Small intestine (tissue), 7 donors: Measurements from ENCODE around the gene MFRP. TPM values are rescaled to one million over a fixed set of nuclear protein-coding genes. Genes with fewer than 3 reads are reported as not detected.
A peak's percentile ranks its signal among the peaks of the same experiment; 100 is the strongest.

Experiments used
- DNase-seq, 2 donors: peaks; one replicate each; pipeline versions ENCODE4 v3.0.0 to v3.0.0-alpha.2; 2013
- FAIRE-seq: peaks from 2 replicates; lab custom pipeline; 2012; peaks lifted over from hg19 to GRCh38; lab: Jason Lieb, UNC
- H3K27ac ChIP-seq, 3 donors: one replicate each; pipeline ENCODE4 v1.5.1; 2013; ENCODE audit warnings: low read length in 2 of 3, mild to moderate bottlenecking in 2 of 3, control low read depth in 1 of 3, inconsistent platforms in 1 of 3, low read depth in 1 of 3, moderate library complexity in 1 of 3
- H3K27me3 ChIP-seq, 3 donors: one replicate each; pipeline ENCODE4 v1.6.1; 2013; ENCODE audit warnings: low read length in 3 of 3, inconsistent platforms in 1 of 3; ENCODE audit not compliant: control insufficient read depth in 3 of 3, insufficient read depth in 3 of 3
- H3K36me3 ChIP-seq, 3 donors: one replicate each; pipeline ENCODE4 v1.6.1; 2013; ENCODE audit warnings: low read length in 3 of 3, inconsistent platforms in 1 of 3, low read depth in 1 of 3, mild to moderate bottlenecking in 1 of 3, moderate library complexity in 1 of 3; ENCODE audit not compliant: control insufficient read depth in 3 of 3, insufficient read depth in 2 of 3
- H3K4me1 ChIP-seq, 3 donors: one replicate each; pipeline ENCODE4 v1.6.1; 2013; ENCODE audit warnings: low read length in 2 of 3, inconsistent platforms in 1 of 3, low read depth in 1 of 3, mild to moderate bottlenecking in 1 of 3, moderate library complexity in 1 of 3; ENCODE audit not compliant: control insufficient read depth in 3 of 3, insufficient read depth in 2 of 3
- H3K4me3 ChIP-seq, 3 donors: one replicate each; pipeline ENCODE4 v1.5.1; 2013; ENCODE audit warnings: low read length in 3 of 3, control low read depth in 1 of 3, inconsistent platforms in 1 of 3, low read depth in 1 of 3, mild to moderate bottlenecking in 1 of 3, moderate library complexity in 1 of 3
- H3K9me3 ChIP-seq, 2 donors: one replicate each; pipeline ENCODE4 v1.6.1; 2013; ENCODE audit warnings: low read depth in 1 of 2, low read length in 1 of 2; ENCODE audit not compliant: control insufficient read depth in 2 of 2, insufficient read depth in 1 of 2
- whole genome bisulfite sequencing, 3 donors: extraction: QIAGEN DNeasy Blood & Tissue Kit; methylation state at CpG; one replicate each; pipeline ENCODE4 v1.1.7; 2013; 5-methylcytosine and 5-hydroxymethylcytosine counted together
- polyA plus RNA-seq, 4 donors: library from polyadenylated mRNA; stranded (reverse) in 3 of 4; unstranded in 1 of 4; fragments of 200-250 nt in 3 of 4; fragments of 120-200 nt in 1 of 4; gene quantifications; one replicate each; pipeline versions ENCODE4 v1.2.1 to v1.2.3, GENCODE V29; 2013
- donor health status: healthy with polysubstance abuse.
- donor health status: control.
- donor health status: control.
- donor health status: Bipolar disorder and iron deficiency.
- donor health status: healthy.

Gene MFRP
- polyA plus RNA-seq, 4 donors, result 0.03 TPM; not detected in 3

- Histone ChIP-seq H3K27ac (peak overlapping the region in 1 of 3 donors; percentile 52), H3K27me3 (no peaks in the 10 kb centered on the region), H3K9me3 (no peaks in the 10 kb centered on the region), H3K4me1 (no peaks in the 10 kb centered on the region), H3K4me3 (no peak overlapping the region), H3K36me3 (peaks cover 2 to 57% (median 7%) of the 10 kb centered on the region in 3 donors)
- FAIRE-seq (no peak), DNase-seq (no peak)
- WGBS, 3 donors, result 61 to 77% (median 75%) methylated on average over 1 of the region's 1 CpG
Observed at GRCh38 chr11:119307219-119307618, 39.3 kb downstream of the MFRP start.

DNA sequence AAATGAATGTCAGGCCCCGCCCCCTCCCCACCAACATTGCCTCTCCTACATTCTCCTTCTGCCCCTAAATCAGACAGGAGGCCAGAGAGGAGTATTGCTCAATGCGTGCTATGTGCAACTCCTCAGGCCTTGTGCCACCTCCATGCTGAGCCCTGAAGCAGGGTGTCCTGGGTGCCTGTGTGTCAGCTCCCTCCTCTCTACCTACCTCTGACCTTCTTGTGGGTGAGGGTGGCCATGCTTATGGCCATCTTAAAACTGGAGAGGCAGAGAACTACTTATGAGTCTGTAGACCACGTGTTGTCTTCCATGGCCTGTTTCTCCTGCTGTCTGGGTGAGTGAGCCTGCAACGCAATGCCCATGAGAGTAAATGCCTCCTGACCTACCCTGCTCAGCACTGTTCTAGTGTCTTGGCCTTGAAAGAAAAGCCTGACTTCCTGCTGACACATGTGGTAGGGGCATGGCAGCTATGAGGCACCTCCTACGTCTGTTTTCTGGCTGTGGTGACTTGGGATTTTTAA is 40.1 kb downstream of the MFRP start:
- Histone ChIP-seq H3K9me3 (no peaks in the 10 kb centered on the region), H3K27me3 (no peaks in the 10 kb centered on the region), H3K27ac (peak overlapping the region in 1 of 3 donors; percentile 57), H3K36me3 (peaks cover 2 to 56% (median 9%) of the 10 kb centered on the region in 3 donors), H3K4me1 (no peaks in the 10 kb centered on the region), H3K4me3 (no peak overlapping the region)
- FAIRE-seq (no peak), DNase-seq (no peak)
- 67 to 89% (median 74%) methylated on average over 5 of the region's 5 CpGs for WGBS, 3 donors

DNA sequence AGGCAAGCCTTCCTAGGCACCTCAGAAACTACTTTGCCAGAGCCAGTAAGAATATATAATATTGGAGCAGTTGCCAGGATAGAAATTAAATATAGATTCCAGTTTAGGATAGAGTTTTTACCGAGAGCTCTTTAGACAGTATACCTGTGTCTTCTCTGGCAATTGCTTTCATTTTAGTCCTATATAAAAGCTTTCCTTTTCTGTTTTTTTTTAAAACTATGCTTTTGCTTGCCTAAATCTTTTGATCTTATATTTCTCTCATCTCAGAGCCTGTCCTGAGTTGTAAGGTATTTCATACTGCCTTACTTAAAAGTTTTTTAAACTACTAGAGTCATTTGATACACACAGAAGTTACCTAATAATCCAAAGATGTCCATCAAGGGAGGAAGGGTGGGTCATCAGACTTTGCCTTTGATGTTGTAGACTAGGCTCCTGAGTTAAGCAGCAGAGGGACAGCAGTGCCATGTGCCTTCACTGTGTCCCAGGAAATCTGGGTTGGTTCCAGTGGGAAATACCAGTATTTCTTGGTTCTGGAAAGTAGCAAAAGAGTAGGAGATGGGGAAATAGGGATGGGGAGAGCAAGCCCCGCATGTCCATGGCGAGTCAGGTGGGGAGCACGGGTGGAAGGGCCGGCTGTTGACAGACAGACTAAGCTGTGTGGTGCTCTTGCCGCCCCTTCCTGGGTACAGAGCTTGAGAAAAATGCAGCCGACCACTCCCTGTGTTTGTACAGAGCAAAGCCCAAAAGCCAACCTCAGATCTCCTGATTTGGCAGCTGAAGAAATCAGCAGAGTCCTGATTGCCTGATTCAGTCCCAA is 40.7 kb downstream of the MFRP start:
- Histone ChIP-seq H3K9me3 (no peaks in the 10 kb centered on the region), H3K27ac (no peak overlapping the region), H3K4me1 (no peaks in the 10 kb centered on the region), H3K36me3 (peaks cover 2 to 52% (median 9%) of the 10 kb centered on the region in 3 donors), H3K4me3 (no peak overlapping the region), H3K27me3 (no peaks in the 10 kb centered on the region)
- FAIRE-seq (no peak), DNase-seq (no peak)
- WGBS, 3 donors, result 86 to 98% (median 96%) methylated on average over 7 of the region's 7 CpGs

DNA sequence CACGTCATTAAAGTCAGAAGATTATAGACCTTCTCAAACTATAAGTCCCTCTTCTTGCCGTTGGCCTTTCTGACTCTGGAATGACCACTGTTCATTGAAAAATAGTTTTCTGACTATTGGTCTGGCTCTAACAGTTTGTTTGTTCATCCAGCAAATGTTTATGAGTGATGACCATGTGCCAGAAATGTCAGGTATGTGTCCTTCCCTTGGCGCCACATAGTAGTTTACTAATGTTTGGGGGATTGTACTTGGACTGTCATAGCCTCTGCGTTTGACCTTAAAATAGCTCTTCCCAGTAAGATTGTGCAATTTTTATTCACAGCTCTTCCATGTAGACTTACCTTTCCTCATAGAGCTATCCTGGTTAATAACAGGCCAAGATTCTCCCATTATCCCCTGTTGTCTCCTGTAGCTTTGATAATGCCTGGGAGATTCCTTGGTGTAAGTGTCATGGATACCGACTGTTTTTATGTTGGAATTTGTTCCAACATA is 43.2 kb downstream of the MFRP start:
- no peak overlapping the region for H3K4me3 ChIP-seq
- peaks cover 0 to 6% (median 0%) of the 10 kb centered on the region in 3 donors for H3K4me1 ChIP-seq
- FAIRE-seq (no peak), DNase-seq (no peak)
- H3K27ac ChIP-seq, result no peak overlapping the region
- 88 to 93% (median 90%) methylated on average over 5 of the region's 5 CpGs for WGBS, 3 donors
- H3K9me3 ChIP-seq, result no peaks in the 10 kb centered on the region
- H3K36me3 ChIP-seq, result peaks cover 7 to 42% (median 18%) of the 10 kb centered on the region in 3 donors
- H3K27me3 ChIP-seq, result no peaks in the 10 kb centered on the region

GRCh38 chr11:119300198-119300964 is 46.1 kb downstream of the MFRP start:
- DNase-seq, result no peak
- no peak overlapping the region for H3K4me3 ChIP-seq
- FAIRE-seq, result no peak
- H3K27ac ChIP-seq, result no peak overlapping the region
- peaks cover 9 to 31% (median 17%) of the 10 kb centered on the region in 3 donors for H3K36me3 ChIP-seq
- H3K27me3 ChIP-seq, result no peaks in the 10 kb centered on the region
- WGBS, 3 donors, result 83 to 87% (median 86%) methylated on average over 3 of the region's 3 CpGs
- H3K9me3 ChIP-seq, result no peaks in the 10 kb centered on the region
- H3K4me1 ChIP-seq, result peaks cover 0 to 9% (median 0%) of the 10 kb centered on the region in 3 donors

DNA sequence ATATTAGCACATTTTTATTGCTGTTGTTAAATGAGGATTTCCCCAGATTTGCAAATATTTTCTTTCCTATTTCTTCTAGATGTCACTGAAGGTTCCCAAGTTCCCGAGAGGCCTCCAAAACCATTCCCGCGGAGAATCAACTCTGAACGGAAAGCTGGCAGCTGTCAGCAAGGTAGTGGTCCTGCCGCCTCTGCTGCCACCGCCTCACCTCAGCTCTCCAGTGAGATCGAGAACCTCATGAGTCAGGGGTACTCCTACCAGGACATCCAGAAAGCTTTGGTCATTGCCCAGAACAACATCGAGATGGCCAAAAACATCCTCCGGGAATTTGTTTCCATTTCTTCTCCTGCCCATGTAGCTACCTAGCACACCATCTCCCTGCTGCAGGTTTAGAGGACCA is 47.1 kb downstream of the MFRP start:
- WGBS, 3 donors, result 98 to 99% (median 98%) methylated on average over 9 of the region's 9 CpGs
- H3K9me3 ChIP-seq, result no peaks in the 10 kb centered on the region
- H3K4me1 ChIP-seq, result peaks cover 0 to 9% (median 0%) of the 10 kb centered on the region in 3 donors
- FAIRE-seq (no peak), DNase-seq (no peak)
- no peak overlapping the region for H3K4me3 ChIP-seq
- peaks cover 9 to 26% (median 14%) of the 10 kb centered on the region in 3 donors for H3K36me3 ChIP-seq
- no peak overlapping the region for H3K27ac ChIP-seq
- no peaks in the 10 kb centered on the region for H3K27me3 ChIP-seq

DNA sequence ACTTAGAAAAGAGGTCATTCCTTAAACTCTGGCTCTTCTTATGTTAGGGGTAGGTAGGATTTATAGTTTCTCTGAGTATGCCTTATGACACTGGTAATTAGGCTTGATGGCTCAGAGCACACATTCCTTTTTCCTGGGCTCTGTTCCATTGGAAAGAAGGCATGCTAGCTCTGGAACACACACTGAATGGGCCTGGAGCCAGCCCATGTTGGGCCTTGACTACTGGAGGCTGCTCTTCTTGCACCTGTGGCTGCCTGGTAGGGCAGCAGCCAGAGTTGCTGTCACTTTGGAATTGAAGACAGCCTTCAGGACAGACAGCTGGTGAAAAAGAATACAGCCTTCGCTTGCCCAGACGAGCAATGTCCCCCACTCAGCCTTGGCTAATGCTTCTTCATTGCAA is 47.8 kb downstream of the MFRP start:
- no peak for DNase-seq
- WGBS, 3 donors, result 85 to 98% (median 85%) methylated on average over 2 of the region's 2 CpGs

DNA sequence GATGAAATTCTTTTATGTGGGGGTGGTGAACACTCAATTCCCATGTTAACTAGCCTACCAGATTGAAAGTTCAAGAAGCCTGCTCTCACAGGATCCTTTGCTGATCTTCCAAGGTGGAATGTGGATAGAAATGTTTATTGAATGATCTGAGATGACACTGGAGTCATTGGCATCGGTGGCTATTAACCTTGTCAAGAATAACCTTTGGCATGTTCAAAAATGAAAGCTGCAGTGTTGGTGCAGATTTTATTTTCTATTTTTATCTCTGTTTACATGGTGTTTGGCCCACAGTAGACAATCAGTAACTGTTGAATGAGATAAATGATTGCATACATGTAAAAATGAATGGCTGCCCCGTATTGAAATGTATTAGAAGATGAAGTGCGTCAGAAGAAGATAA is 48.6 kb downstream of the MFRP start:
- Histone ChIP-seq H3K27me3 (no peaks in the 10 kb centered on the region), H3K9me3 (no peaks in the 10 kb centered on the region), H3K27ac (peak overlapping the region in 1 of 3 donors; percentile 19), H3K36me3 (peaks cover 8 to 27% (median 15%) of the 10 kb centered on the region in 3 donors), H3K4me3 (no peak overlapping the region), H3K4me1 (peaks cover 0 to 9% (median 0%) of the 10 kb centered on the region in 3 donors)
- WGBS, 3 donors, result 60 to 69% (median 64%) methylated on average over 3 of the region's 3 CpGs
- DNase-seq (peak in 1 of 2 donors; percentile 22), FAIRE-seq (no peak)

More for the DNA sequence above, 47.8 kb downstream of the MFRP start:
- Histone ChIP-seq H3K36me3 (peaks cover 9 to 27% (median 14%) of the 10 kb centered on the region in 3 donors), H3K27ac (peak overlapping the region in 1 of 3 donors; percentile 2), H3K9me3 (no peaks in the 10 kb centered on the region), H3K27me3 (no peaks in the 10 kb centered on the region), H3K4me3 (no peak overlapping the region), H3K4me1 (peaks cover 0 to 9% (median 0%) of the 10 kb centered on the region in 3 donors)
- FAIRE-seq, result no peak
